IPS-NIHi11 (cell line): ENCODE data around the gene MCL1.

Experiments used
- DNase-seq: peaks from one replicate; pipeline ENCODE4 v3.0.0; 2012; ENCODE audit warnings: mixed read lengths, low spot score

Gene MCL1

DNA sequence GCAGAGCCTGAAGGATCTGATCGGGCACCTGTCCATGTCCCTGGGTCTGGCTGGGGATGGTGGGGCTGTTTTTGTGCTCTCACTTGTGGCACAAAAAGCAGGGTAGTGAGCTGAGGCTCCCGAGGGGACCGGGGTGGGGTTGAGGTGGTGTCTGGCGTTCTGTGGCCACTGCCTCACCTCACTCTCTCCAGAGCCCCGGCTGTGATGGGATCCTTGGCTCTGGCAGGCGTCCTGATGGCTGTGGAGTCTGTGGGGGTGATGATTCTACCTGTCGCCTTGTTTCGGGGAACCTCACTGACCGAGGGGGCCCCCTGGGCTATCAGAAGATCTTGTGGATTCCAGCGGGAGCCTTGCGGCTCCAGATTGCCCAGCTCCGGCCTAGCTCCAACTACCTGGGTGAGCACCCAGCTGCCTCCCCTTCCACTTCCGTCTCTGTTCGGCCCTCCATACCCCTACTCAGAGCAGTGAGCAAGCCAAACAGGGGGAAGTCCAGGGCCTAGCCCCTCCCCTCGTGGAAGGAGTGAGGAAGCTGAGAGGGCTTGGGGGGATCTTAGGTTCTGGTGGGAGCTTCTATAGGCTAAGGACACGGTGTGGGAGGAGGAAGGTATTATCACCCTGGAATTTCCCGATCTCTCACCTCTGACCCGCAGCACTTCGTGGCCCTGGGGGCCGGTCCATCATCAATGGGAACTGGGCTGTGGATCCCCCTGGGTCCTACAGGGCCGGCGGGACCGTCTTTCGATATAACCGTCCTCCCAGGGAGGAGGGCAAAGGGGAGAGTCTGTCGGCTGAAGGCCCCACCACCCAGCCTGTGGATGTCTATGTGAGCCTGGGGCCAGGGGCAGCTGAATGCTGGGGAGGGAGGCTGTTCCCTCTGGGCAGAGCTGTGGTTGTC lies 23.2 kb downstream of the MCL1 start:
- no peak for DNase-seq

DNA sequence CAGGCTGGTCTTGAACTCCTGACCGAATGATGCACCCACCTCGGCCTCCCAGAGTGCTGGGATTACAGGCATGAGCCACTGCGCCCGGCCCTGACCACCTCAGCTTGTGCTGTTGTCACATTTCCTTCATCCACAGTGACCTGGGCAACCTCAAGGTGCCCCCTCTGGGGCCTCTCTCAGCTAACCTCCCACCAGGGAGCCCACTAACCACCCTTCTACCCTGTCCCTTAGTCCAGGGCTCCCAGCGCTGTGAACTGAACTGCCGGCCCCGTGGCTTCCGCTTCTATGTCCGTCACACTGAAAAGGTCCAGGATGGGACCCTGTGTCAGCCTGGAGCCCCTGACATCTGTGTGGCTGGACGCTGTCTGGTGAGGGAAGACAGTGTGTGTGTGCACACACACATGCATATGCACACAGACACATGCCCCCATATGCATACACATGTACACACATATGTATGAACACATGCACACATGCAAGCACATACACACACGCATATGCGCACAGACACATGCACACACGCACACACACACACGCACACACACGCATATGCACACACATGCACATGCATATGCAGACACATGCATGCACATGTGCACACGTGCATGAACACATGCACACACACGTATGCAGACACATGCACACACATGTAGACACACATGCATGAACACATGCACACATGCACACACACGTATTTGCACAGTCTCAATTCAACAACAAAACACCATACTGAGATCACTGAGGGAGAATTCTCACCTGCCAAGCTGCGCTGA lies 24.0 kb downstream of the MCL1 start:
- DNase-seq: no peak

DNA sequence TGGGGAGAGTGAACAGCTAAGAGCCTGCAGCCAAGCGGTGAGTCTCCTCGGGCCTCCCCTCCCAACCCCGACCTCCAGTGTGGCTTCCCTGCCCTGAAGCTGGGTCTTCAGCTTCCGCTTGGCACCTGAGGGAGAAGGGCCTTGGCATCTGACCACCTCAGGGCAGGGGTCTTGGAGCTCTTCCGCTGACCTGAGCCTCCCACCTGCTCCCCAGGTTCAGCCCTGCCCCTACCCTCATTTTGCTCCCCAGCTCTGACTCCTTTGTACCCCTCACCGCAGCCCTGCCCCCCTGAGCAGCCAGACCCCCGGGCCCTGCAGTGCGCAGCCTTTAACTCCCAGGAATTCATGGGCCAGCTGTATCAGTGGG lies 25.3 kb downstream of the MCL1 start:
- DNase-seq: no peak

DNA sequence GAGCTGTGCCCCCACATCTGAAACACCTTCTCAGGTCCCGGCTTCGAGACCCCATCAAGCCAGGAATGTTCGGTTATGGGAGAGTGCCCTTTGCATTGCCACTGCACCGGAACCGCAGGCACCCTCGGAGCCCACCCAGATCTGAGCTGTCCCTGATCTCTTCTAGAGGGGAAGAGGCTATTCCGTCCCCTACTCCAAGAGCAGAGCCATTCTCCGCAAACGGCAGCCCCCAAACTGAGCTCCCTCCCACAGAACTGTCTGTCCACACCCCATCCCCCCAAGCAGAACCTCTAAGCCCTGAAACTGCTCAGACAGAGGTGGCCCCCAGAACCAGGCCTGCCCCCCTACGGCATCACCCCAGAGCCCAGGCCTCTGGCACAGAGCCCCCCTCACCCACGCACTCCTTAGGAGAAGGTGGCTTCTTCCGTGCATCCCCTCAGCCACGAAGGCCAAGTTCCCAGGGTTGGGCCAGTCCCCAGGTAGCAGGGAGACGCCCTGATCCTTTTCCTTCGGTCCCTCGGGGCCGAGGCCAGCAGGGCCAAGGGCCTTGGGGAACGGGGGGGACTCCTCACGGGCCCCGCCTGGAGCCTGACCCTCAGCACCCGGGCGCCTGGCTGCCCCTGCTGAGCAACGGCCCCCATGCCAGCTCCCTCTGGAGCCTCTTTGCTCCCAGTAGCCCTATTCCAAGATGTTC lies 25.9 kb downstream of the MCL1 start:
- DNase-seq: no peak

DNA sequence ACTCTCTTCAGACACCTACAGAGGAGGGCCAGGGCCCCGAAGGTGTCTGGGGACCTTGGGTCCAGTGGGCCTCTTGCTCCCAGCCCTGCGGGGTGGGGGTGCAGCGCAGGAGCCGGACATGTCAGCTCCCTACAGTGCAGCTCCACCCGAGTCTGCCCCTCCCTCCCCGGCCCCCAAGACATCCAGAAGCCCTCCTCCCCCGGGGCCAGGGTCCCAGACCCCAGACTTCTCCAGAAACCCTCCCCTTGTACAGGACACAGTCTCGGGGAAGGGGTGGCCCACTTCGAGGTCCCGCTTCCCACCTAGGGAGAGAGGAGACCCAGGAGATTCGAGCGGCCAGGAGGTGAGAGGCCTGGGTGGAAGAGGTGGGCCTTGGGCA lies 26.5 kb downstream of the MCL1 start:
- DNase-seq: no peak

DNA sequence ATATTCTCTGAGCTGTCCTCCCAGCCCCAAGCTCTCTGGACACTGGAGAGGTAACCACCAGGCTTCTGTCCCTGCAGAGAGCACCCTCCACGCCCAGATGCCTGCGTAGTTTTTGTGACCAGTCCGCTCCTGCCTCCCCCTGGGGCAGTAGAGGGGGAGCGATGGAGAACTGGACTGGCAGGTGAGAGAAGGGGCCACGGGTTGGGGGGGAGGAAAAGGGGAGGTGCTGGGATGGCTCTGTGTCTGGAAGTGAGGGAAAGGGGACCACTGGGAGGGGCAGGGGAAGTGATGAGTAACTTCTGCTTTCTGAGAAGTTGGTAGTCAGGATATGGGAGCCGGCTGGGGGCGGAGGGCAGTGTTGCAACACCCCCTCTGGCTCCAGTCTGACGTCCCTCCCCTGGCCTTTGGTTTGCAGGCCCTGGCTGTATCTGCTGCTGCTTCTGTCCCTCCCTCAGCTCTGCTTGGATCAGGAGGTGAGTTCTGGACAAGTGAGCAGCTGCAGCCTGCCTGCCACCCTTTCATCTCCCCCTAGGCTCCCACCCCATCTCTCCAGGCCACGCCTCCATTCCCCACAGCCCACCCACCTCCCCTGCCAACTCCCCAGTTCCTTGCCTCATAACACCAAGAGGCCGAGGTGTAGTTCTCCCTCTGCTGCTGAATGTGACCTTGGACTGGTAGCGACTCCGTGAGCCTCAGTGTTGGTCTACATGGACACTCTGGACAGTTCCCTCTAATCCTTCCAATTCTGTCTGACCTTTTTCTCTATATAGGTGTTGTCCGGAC lies 27.1 kb downstream of the MCL1 start:
- peak; percentile 29 for DNase-seq

DNA sequence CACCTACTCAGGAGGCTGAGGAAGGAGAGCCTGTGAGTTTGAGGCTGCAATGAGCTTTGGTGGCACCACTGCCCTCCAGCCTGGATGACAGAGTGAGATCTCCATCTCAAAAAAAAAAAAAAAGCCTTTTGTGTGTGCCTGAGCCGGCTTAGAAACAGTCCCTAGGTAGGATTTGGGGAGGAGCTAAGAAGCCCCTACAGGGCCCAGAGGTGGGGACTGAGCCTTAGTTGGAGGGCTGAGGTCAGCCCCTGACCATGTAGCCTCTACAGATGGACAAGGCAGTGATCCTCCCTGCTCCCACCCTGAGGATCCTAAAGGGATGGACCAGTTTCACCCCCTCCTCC lies 27.7 kb downstream of the MCL1 start:
- no peak for DNase-seq

DNA sequence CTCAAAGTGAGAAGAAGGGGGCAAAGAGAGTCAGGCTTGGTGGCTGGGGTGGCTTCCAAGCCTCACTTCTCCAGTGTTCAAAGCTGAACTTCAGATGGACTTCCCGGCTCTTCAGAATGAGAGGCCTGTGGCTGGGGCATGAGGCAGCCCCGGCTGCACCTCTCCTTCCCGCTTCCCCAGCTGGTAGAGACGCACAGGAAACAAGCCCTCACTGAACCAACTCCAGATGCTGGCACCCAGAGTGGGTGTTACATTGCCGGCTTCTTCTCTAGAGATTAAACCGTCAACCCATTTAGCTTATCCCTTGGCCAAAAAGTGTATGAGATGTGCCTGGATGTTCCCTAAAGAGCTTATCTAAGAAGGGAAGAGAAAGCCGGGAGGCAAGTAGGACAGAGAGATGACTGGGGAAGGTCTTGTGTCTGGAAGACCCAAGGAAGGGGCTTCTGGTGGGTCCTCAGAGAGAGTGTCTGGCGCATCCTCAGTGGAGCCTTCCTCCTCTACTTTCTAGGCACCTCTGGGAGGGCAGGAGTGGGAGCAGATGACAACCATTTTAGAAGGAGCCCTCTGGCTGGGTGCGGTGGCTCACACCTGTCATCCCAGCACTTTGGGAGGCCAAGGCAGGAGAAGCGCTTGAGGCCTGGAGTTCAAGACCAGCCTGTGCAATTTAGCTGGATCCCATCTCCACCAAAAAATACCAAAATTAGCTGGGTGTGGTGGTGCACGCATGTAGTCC lies 28.2 kb downstream of the MCL1 start:
- DNase-seq: no peak

DNA sequence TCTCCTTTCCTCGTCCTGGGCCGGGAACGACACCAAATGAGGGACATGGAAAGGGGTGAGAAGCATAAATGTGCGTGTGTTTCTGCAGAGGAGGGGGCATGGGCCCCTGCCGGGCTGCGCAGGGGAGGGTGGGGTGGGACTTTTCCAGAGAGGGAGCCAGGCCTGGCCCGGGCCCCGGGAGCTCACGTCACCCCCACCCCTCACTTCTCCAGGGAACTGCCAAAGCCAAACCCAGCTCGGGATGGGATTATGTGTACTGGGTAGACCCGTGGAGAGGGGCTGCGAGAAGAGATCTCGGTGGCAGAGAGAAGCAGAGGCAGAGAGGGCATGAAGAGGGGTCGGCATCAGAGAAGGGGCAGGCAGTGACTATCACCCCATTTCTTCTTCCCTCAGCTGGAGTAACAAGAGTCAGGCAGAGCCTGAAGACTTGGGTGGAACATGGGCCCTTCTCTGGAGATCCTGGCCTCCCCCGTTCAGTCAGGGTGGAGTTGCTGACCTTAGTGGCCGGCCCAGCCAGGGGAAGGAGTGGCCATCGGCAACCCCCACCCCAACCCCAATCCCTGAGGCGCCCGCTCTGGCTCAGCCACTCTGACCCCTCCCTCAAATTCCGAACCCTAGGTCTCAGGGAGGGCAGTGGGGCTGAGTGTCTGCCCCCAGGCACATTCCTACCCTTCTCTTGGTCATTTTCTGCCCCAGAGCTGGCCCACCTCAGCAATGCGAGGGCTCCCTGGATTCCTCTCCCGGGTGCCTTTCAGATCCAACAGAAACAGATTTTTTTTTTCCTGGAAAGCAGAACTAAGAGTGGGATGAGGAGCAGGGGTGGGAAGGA lies 29.0 kb downstream of the MCL1 start:
- no peak for DNase-seq

DNA sequence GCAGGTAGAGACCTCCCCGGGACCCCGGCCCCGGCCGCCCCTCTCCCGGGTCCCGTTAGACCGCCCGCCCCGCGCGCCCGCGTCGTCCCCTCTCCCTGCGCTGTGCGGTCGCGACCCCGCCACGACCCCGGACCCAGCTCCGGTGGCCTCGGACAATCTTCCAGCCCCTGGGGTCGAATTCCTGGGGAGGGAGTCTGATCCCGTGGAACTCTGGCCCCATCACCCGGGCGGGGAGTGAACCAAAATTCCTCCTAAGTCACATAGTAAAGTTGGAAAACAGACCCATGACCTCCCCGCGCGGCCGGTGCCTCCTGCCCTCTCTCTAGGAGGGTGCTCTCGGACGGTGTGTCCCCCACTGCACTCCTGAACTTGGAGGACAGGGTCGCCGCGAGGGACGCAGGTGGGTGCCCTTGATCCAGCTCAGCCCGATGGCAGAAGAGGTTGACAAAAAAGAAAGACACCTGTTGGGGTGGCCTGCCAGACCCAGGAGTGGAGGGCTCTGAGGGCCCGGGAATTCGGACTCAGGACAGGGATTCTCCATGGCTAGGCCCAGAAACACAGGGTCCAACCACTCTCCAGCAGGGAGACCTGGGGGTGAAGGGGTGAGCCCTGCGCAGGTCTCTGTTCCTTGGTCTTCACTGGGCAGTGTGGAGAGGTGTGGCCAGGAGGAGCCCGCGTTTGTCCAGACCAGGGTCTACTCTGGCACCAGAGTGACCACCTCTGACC lies 29.8 kb downstream of the MCL1 start:
- peak; percentile 69 for DNase-seq

DNA sequence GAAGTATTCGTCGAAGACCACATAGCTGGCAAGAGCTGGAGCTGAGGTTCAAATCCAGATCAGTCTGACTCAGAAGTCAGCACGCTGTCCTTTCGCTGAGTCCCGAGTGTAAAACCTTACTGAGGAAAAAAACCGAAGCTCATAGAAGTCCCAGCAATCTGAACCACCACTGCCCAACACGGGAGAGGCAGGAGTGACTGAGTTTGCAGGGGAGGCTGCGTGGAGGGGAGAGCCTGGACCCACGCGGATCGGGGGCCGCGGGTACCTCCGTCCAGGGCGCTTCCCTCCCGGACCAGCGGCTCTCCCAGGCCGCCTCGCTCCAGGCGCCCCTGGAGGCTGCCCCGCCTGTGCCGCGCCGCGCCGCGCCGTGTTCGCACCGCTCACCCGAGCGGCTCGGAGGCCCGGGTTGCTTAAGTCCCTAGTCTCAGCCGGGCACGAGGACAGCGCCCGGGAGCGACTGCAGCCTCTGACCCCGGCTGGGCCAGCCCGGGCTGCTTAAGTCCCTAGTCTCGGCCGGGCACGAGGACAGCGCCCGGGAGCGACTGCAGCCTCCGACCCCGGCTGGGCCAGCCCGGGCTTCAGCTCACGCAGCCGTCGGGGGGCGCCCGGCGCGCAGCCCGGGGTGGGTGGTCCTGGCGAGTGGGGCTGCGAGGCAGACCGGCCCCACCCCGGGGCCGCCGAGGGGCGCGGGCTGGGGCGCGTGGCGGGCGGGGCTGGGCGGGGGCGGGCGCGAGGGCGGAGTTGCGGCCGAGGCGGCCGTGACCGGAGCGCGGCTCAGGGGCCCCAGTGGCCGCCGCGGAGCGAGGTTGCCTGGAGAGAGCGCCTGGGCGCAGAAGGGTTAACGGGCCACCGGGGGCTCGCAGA lies 30.5 kb downstream of the MCL1 start, which contains the start of gene ADAMTSL4:
ADAMTSL4 (plus strand) TSS at position 777 of the 864 bp plus-strand sequence. CDS start 2,881 bp downstream, outside the sequence.
- DNase-seq: peak; percentile 81

DNA sequence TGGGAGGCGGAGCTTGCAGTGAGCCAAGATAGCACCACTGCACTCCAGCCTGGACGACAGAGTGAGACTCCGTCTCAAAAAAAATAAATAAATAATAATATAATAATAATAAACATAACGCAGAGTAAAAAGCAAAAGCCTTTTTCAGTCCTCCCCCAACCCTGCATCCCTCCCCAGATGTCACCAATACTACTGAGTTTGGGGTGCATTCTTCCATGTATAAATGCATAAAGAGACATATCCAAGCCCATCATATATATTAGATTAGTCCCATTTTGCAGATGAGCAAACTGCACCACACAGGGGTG lies 31.1 kb downstream of the MCL1 start:
- no peak for DNase-seq

DNA sequence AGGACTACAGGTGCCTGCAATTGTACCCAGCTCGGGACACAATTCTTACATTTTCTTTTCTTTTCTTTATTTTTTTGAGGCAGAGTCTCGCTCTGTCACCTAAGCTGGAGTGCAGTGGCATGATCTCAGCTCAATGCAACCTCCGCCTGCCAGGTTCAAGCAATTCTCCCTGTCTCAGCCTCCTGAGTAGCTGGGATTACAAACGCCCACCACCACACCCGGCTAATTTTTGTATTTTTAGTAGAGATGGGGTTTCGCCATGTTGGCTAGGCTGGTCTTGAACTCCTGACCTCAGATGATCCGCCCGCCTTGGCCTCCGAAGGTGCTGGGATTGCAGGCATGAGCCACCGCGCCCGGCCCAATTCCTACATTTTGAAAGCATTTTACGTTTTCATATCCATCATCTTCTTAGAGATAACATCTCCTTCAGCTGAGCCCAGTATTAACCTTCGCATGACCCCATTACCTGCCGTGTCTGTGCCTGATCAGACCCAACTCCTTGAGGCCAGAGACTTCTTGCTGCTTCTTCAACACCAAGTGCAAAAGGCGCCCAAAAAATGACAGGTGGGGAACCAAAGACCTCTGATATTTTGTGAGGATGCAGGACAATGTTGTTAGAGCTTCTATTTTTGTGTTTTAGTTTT lies 33.0 kb downstream of the MCL1 start:
- DNase-seq: no peak

DNA sequence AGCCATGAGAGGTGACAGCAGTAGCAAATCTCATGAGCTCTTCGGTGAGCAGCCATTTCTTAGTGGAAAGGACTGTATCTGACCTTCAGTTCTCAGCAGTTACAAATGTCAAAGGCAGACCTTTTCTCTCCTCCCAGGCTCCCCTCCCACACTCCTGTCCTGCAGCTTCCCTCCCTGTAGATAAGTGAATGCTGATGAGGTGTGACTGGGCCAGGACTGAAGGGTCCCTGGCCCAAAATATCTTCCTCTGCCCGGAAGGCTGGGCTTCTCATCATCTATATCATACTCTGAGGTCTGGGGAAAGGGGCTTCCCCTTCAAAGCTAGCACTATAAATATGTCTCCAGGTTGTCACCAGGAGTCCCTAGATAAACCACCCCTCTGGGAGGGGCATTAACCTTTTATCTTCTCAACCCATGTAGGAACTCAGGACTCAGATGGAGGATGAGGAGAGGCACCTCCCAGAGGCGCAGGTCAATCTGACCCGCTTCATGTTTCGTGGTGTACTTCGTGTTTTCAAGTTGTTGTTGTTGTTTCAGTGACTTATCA lies 33.9 kb downstream of the MCL1 start:
- no peak for DNase-seq

DNA sequence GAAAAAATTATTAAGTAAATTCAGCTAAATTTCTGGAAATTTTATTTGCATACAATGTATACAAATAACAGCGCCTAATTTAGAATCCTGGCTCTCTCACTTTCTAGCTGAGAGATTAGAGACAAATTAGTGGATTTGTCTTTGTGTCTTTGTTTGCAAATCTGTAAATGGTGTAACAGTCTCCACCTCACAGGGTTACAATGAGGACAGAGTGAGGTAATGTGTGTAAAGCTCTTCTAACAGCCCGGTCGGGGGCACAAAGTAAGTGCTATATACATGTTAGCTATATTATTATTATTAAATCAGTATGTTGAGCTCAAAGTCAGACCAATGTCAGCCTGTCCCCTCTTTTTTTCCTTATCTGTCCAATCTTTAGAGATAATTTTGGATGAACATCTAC lies 35.2 kb downstream of the MCL1 start:
- DNase-seq: no peak

DNA sequence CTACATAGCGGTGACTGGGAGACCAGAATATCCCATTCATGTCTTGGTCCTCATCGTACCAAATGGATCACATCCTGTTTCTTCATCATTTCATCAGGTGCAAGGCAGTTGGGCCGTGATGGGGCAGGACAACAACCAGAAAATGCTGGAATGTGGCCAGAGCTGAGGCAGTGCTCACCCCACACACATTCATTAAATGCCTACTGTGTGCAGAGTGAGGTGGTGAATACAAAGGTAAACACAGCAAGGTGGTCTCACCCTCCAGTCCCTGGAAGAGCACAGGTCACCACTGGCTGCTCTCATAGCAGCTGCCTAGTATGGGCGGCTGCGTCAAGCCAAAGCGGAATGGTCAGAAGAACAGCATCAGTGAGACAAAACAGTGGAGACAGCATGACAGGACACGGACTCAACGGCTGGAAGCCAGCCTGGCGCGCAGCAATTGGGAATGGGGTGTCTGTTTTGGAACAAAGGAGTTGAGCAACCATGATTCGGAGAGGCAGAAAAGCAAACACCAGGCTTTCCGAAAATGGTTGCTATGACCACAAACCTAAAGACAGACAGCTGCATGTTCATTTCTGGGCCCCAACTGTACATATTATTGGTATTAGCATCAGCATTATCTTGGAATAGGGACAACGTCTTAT lies 35.8 kb downstream of the MCL1 start:
- peak; percentile 3 for DNase-seq
